Measurements from ENCODE around the gene PTPRR. TPM values are rescaled to one million over a fixed set of nuclear protein-coding genes. Genes with fewer than 3 reads are reported as not detected.

PTPRR gene
- total RNA-seq, 4 donors from 2014 or later = 0.19 TPM; not detected in 3

- no peak for DNase-seq
Measured at GRCh38 chr12:70706611-70707010, 213.9 kb downstream of the PTPRR start.

GRCh38 chr12:70698345-70698744 lies 222.2 kb downstream of the PTPRR start:
- intact Hi-C loops (cut with DNase I) = no loop called here

More at GRCh38 chr12:70706611-70707010, 213.9 kb downstream of the PTPRR start:
- Histone ChIP-seq H3K27me3 (no peaks in the 10 kb centered on the region), H3K27ac (no peak overlapping the region), H3K4me1 (no peaks in the 10 kb centered on the region), H3K36me3 (no peaks in the 10 kb centered on the region), H3K9me3 (no peaks in the 10 kb centered on the region), H3K4me3 (no peak overlapping the region)
- WGBS, 2 donors = 79 to 87% methylated on average over 2 of the region's 2 CpGs
- no peak for TF ChIP-seq CTCF (IDR thresholded peaks at IDR 0.05)
- no peak for TF ChIP-seq POLR2A (IDR thresholded peaks at IDR 0.05)
- intact Hi-C loops (cut with DNase I) = no loop called here

GRCh38 chr12:70695361-70696023 lies 225.0 kb downstream of the PTPRR start:
- no peaks in the 10 kb centered on the region for H3K9me3 ChIP-seq
- H3K4me3 ChIP-seq = no peak overlapping the region
- intact Hi-C loops (cut with DNase I) = no loop called here
- no peaks in the 10 kb centered on the region for H3K4me1 ChIP-seq
- no peak for TF ChIP-seq POLR2A (IDR thresholded peaks at IDR 0.05)
- no peak for TF ChIP-seq CTCF (IDR thresholded peaks at IDR 0.05)
- no peak for DNase-seq
- no peak overlapping the region for H3K27ac ChIP-seq
- WGBS, 2 donors = 43 to 50% methylated on average over 3 of the region's 3 CpGs
- no peaks in the 10 kb centered on the region for H3K27me3 ChIP-seq
- no peaks in the 10 kb centered on the region for H3K36me3 ChIP-seq

More at GRCh38 chr12:70698345-70698744, 222.2 kb downstream of the PTPRR start:
- H3K27me3 ChIP-seq = no peaks in the 10 kb centered on the region
- no peak for DNase-seq
- no peak for TF ChIP-seq POLR2A (IDR thresholded peaks at IDR 0.05)
- TF ChIP-seq CTCF (IDR thresholded peaks at IDR 0.05) = no peak
- H3K4me3 ChIP-seq = no peak overlapping the region
- H3K27ac ChIP-seq = no peak overlapping the region
- no peaks in the 10 kb centered on the region for H3K4me1 ChIP-seq
- 50 to 62% methylated on average over 1 of the region's 1 CpG for WGBS, 2 donors
- H3K9me3 ChIP-seq = no peaks in the 10 kb centered on the region
- H3K36me3 ChIP-seq = no peaks in the 10 kb centered on the region

GRCh38 chr12:70692681-70693288 lies 227.8 kb downstream of the PTPRR start:
- Histone ChIP-seq H3K4me1 (no peaks in the 10 kb centered on the region), H3K9me3 (no peaks in the 10 kb centered on the region), H3K36me3 (no peaks in the 10 kb centered on the region), H3K27ac (peak overlapping the region in 1 of 4 donors; percentile 6), H3K27me3 (no peaks in the 10 kb centered on the region), H3K4me3 (no peak overlapping the region)
- intact Hi-C loops (cut with DNase I) = no loop called here
- TF ChIP-seq CTCF (IDR thresholded peaks at IDR 0.05) = peak in 4 of 6 experiments; percentile 20 to 43 (median 24)
- TF ChIP-seq POLR2A (IDR thresholded peaks at IDR 0.05) = no peak
- no peak for DNase-seq

- WGBS, 2 donors = 59 to 65% methylated on average over 5 of the region's 5 CpGs
- intact Hi-C loops (cut with DNase I) = no loop called here
Measured at GRCh38 chr12:70691018-70691672, 229.4 kb downstream of the PTPRR start.

More at GRCh38 chr12:70691018-70691672, 229.4 kb downstream of the PTPRR start:
- Histone ChIP-seq H3K9me3 (no peaks in the 10 kb centered on the region), H3K27ac (peak overlapping the region in 2 of 4 donors; percentile 42 to 46), H3K4me3 (no peak overlapping the region), H3K4me1 (no peaks in the 10 kb centered on the region), H3K36me3 (no peaks in the 10 kb centered on the region), H3K27me3 (no peaks in the 10 kb centered on the region)
- no peak for TF ChIP-seq POLR2A (IDR thresholded peaks at IDR 0.05)
- no peak for TF ChIP-seq CTCF (IDR thresholded peaks at IDR 0.05)
- DNase-seq = no peak

Data from esophagus squamous epithelium (tissue), 5 donors.